Neural progenitor cell (in vitro differentiated cells): ENCODE measurements around the gene TMEM205. TPM values are rescaled to one million over a fixed set of nuclear protein-coding genes. Genes with fewer than 3 reads are reported as not detected.
"Not testable (repeated sequence)": the region's sequence is repeated elsewhere in the genome, so short reads cannot be mapped to it uniquely, and the experiment has no call there.

Experiments
- DNase-seq: peaks from one replicate; pipeline ENCODE4 v3.0.0-alpha.2; 2016; ENCODE audit warnings: low spot score
- H2AFZ ChIP-seq: fragments of 200-600 bp; sonication (generic); replicated peaks from 2 replicates; pipeline ENCODE4 v1.6.1; 2016; ENCODE audit warnings: antibody characterized with exemption
- H3F3A ChIP-seq: fragments of 200-600 bp; sonication (generic); 2 replicates; pipeline ENCODE4 v1.6.1; 2016; ENCODE audit warnings: antibody characterized with exemption, low read depth
- H3K27ac ChIP-seq: fragments of 200-600 bp; sonication (generic); 2 replicates; pipeline ENCODE4 v1.5.1; 2016; ENCODE audit warnings: mild to moderate bottlenecking
- H3K27me3 ChIP-seq: fragments of 200-600 bp; sonication (generic); 2 replicates; pipeline ENCODE4 v1.6.1; 2016; ENCODE audit warnings: mild to moderate bottlenecking, moderate library complexity
- H3K36me3 ChIP-seq: fragments of 200-600 bp; sonication (generic); 2 replicates; pipeline ENCODE4 v1.5.1; 2016
- H3K4me1 ChIP-seq: fragments of 200-600 bp; sonication (generic); 2 replicates; pipeline ENCODE4 v1.6.1; 2016; ENCODE audit warnings: mixed run types
- H3K4me2 ChIP-seq: fragments of 200-600 bp; sonication (generic); 2 replicates; pipeline ENCODE4 v1.6.1; 2016
- H3K4me3 ChIP-seq: fragments of 200-600 bp; sonication (generic); 2 replicates; pipeline ENCODE4 v1.5.1; 2016
- H3K79me2 ChIP-seq: fragments of 200-600 bp; sonication (generic); 2 replicates; pipeline ENCODE4 v1.6.1; 2016; ENCODE audit warnings: low read depth
- H3K9ac ChIP-seq: fragments of 200-600 bp; sonication (generic); 2 replicates; pipeline ENCODE4 v1.6.1; 2016
- H3K9me3 ChIP-seq: fragments of 200-600 bp; sonication (generic); 2 replicates; pipeline ENCODE4 v1.5.1; 2016; ENCODE audit warnings: low read depth
- H4K20me1 ChIP-seq: fragments of 200-600 bp; sonication (generic); 2 replicates; pipeline ENCODE4 v1.6.1; 2016; ENCODE audit warnings: low read depth
- H3K27ac Mint-ChIP-seq: 3 replicates; pipeline ENCODE4 v1.8.0; 2021; ENCODE audit warnings: mixed read lengths
- H3K27me3 Mint-ChIP-seq: 2 replicates; pipeline ENCODE4 v1.8.0; 2022; ENCODE audit warnings: low read depth, mild to moderate bottlenecking, inconsistent platforms, moderate library complexity, mixed read lengths; ENCODE audit not compliant: insufficient read depth
- H3K36me3 Mint-ChIP-seq: 3 replicates; pipeline ENCODE4 v1.8.0; 2021; ENCODE audit warnings: mixed read lengths
- H3K4me1 Mint-ChIP-seq: 3 replicates; pipeline ENCODE4 v1.8.0; 2021; ENCODE audit warnings: mixed read lengths
- H3K4me3 Mint-ChIP-seq: 3 replicates; pipeline ENCODE4 v1.8.0; 2021; ENCODE audit warnings: mild to moderate bottlenecking, moderate library complexity, mixed read lengths
- H3K9me3 Mint-ChIP-seq: 3 replicates; pipeline ENCODE4 v1.8.0; 2020; ENCODE audit warnings: mixed read lengths
- EZH2 ChIP-seq: fragments of 200-600 bp; sonication (generic); IDR thresholded peaks from 2 replicates; pipeline ENCODE4 v1.6.1; 2017; ENCODE audit warnings: antibody characterized with exemption, mild to moderate bottlenecking, moderate library complexity
- EZH2phosphoT487 ChIP-seq: fragments of 200-600 bp; sonication (generic); IDR thresholded peaks from 2 replicates; pipeline ENCODE4 v1.6.1; 2017; ENCODE audit warnings: antibody characterized with exemption
- total RNA-seq: library from RNA; depleted of rRNA; stranded (reverse); fragments of >200 nt; gene quantifications from 2 replicates; pipeline ENCODE4 v1.2.3, GENCODE V29; 2015; ENCODE audit warnings: low replicate concordance
- TF ChIP-seq, protein P1 (sequence below): fragments of 200-600 bp; sonication (generic); IDR thresholded peaks from 2 replicates; pipeline ENCODE4 v1.5.1; 2017; ENCODE audit warnings: antibody characterized with exemption, mild to moderate bottlenecking

The TMEM205 gene
- total RNA-seq, 1 donor from 2014 or later, result 57.0 TPM

DNA sequence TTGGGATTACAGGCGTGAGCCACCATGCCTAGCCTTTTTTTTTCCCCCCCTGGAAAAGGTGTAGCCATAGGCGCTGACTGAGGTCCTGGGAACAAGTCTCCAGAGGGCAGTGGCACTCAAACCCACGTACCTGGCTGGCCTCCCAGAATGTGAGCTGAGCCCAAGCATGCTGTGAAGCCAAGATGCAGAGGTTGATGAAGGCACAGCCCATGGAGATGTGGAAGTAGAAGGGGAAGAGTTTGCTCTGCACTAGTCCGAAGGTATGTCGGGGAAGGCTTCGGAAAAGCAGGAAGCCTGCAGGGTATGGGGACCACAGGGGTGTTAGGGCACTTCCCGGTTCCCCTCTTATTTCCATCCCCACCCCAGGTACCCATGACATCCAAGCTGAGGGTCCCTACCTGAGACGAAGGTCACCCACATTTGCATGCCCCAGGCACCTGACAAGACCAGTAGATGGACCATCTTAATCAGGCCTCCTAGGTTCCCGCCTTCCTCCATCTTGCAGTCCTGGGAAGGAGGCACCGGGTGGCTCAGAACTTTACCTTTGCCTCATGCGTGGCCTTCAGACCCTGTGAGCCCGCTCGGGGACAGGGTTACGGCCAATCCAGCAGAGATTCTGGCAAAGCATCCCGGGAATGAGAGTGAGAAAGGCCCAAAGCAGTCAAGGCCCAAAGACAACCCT, 805 bp downstream of the TMEM205 start:
- DNase-seq, result no peak
- Histone ChIP-seq H3F3A (peaks cover 5% of the 10 kb centered on the region), H4K20me1 (no peaks in the 10 kb centered on the region), H3K27me3 (no peaks in the 10 kb centered on the region), H2AFZ (no peak overlapping the region), H3K9ac (no peak overlapping the region), H3K27ac (no peak overlapping the region), H3K4me3 (peak overlapping the region; percentile 82), H3K4me1 (no peaks in the 10 kb centered on the region), H3K4me2 (peak overlapping the region; percentile 76), H3K36me3 (no peaks in the 10 kb centered on the region), H3K9me3 (no peaks in the 10 kb centered on the region), H3K79me2 (no peaks in the 10 kb centered on the region)
- peaks cover 7% of the 10 kb centered on the region for H3K9me3 Mint-ChIP-seq
- H3K27ac Mint-ChIP-seq, result peak overlapping the region; percentile 24
- TF ChIP-seq EZH2, result no peak
- peaks cover 22% of the 10 kb centered on the region for H3K4me1 Mint-ChIP-seq
- peak overlapping the region; percentile 90 for H3K4me3 Mint-ChIP-seq
- H3K27me3 Mint-ChIP-seq, result peaks cover 3% of the 10 kb centered on the region
- no peaks in the 10 kb centered on the region for H3K36me3 Mint-ChIP-seq

DNA sequence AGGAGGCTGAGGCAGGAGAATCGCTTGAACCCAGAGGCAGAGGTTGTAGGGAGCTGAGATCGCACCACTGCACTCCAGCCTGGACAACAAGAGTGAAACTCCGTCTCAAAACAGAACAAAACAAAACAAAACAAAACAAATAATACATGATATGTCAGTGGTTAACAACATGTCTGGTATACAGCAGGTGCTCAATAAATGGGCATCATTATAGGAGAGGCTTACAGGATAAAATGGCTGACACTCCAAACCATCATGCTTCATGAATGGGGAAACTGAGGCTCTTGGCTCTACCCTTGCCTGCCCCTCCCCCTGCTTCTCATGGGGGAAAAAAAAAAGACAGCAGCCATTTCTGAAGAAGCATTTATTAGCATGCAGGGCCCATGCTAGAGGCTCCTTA, 3.6 kb downstream of the TMEM205 start:
- Mint-ChIP-seq H3K27me3 (peaks cover 6% of the 10 kb centered on the region), H3K36me3 (no peaks in the 10 kb centered on the region), H3K4me3 (no peak overlapping the region), H3K27ac (no peak overlapping the region), H3K4me1 (peaks cover 35% of the 10 kb centered on the region), H3K9me3 (no peaks in the 10 kb centered on the region)
- Histone ChIP-seq H3K9ac (no peak overlapping the region), H3K36me3 (no peaks in the 10 kb centered on the region), H2AFZ (no peak overlapping the region), H3K4me2 (no peak overlapping the region), H3K27me3 (peaks cover 14% of the 10 kb centered on the region), H4K20me1 (no peaks in the 10 kb centered on the region), H3K27ac (no peak overlapping the region), H3K4me1 (no peaks in the 10 kb centered on the region), H3K79me2 (no peaks in the 10 kb centered on the region), H3K9me3 (no peaks in the 10 kb centered on the region), H3F3A (peaks cover 5% of the 10 kb centered on the region), H3K4me3 (no peak overlapping the region)
- no peak for TF ChIP-seq EZH2
- TF ChIP-seq, protein P1, sequence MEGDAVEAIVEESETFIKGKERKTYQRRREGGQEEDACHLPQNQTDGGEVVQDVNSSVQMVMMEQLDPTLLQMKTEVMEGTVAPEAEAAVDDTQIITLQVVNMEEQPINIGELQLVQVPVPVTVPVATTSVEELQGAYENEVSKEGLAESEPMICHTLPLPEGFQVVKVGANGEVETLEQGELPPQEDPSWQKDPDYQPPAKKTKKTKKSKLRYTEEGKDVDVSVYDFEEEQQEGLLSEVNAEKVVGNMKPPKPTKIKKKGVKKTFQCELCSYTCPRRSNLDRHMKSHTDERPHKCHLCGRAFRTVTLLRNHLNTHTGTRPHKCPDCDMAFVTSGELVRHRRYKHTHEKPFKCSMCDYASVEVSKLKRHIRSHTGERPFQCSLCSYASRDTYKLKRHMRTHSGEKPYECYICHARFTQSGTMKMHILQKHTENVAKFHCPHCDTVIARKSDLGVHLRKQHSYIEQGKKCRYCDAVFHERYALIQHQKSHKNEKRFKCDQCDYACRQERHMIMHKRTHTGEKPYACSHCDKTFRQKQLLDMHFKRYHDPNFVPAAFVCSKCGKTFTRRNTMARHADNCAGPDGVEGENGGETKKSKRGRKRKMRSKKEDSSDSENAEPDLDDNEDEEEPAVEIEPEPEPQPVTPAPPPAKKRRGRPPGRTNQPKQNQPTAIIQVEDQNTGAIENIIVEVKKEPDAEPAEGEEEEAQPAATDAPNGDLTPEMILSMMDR, result no peak
- TF ChIP-seq EZH2phosphoT487, result no peak
- DNase-seq, result no peak

DNA sequence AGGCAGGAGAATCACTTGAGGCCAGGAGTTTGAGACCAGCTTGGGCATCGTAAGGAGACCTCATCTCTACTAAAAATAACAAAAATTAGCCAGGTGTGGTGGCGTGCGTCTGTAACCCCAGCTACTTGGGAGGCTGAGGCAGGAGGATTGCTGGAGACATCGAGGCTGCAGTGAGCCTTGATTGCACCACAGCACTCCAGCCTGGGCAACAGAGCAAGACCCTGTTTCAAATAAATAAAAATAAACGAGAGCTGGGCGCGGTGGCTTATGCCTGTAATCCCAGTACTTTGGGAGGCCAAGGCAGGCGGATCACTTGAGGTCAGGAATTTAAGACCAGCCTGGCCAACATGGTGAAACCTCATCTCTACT, 6.0 kb downstream of the TMEM205 start:
- Histone ChIP-seq H3K4me2 (peak overlapping the region; percentile 88), H3K27me3 (peaks cover 14% of the 10 kb centered on the region)
- H3K27ac ChIP-seq, H3K36me3 Mint-ChIP-seq, H3K9ac ChIP-seq, H3K4me1 ChIP-seq, H3K36me3 ChIP-seq, H4K20me1 ChIP-seq, H3K27ac Mint-ChIP-seq, DNase-seq, H3K9me3 ChIP-seq, H3K4me3 ChIP-seq, H2AFZ ChIP-seq, H3K9me3 Mint-ChIP-seq, H3F3A ChIP-seq, H3K27me3 Mint-ChIP-seq, H3K79me2 ChIP-seq: not testable (repeated sequence)
- peaks cover 17% of the 10 kb centered on the region for H3K4me1 Mint-ChIP-seq
- H3K4me3 Mint-ChIP-seq, result peak overlapping the region; percentile 87

DNA sequence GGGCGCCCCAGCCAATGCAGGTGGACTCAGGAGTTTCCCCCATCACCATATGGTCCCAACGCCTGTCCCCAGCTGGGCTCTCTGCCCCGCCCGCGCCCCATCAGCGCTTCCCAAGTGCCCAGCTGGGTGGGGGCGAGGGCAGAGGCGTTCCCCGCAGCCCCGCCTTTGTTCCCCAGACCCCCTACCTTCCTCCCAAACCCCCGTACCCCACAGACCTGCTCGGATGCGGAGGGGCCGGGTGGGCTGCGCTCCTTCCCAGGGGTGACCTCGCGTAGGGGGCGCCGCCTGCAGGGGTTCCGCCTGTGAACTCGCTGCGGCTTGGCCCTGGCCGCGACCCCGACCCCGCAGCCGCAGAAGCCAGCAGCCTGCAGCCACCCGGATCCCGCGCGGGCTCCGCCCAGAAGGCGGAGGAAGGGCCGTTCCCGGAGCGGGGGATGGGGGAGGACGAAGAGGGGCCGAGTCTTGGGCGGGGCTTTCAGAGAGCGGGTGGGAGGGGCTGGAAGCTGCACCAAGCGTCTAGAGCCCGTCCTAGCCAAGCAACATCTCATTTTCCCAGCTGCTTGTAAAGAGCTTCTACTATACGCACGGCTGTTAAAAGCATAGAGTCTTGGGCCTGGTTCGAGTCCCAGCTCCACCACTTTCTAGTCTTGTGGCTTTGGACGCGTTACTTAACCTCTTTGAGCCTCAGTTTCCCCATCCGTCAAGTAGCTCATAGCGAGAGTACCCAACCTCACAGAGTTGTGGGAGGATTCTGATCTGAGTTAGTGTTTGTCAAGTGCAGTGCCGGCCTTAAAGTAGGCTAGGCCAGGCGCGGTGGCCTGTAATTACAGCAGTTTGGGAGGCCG, 6.6 kb downstream of the TMEM205 start, which contains the start of gene RAB3D:
RAB3D (minus strand) TSS at position 404 of the 845 bp plus-strand sequence. CDS start 2,258 bp downstream, outside the sequence.
- TF ChIP-seq, protein P1, result no peak
- TF ChIP-seq EZH2 (no peak), EZH2phosphoT487 (no peak)
- no peaks in the 10 kb centered on the region for H3F3A ChIP-seq
- no peaks in the 10 kb centered on the region for H3K36me3 ChIP-seq
- no peak within 1 kb of the TSS for H3K27ac ChIP-seq
- H4K20me1 ChIP-seq, result no peaks in the 10 kb centered on the region
- peak within 1 kb of the TSS; percentile 83 for H2AFZ ChIP-seq
- no peaks in the 10 kb centered on the region for H3K79me2 ChIP-seq
- DNase-seq, result peak; percentile 96
- peaks cover 14% of the 10 kb centered on the region for H3K27me3 ChIP-seq
- H3K4me2 ChIP-seq, result peak within 1 kb of the TSS; percentile 88
- Mint-ChIP-seq H3K9me3 (no peaks in the 10 kb centered on the region), H3K4me1 (peaks cover 15% of the 10 kb centered on the region), H3K36me3 (peaks cover 10% of the 10 kb centered on the region), H3K4me3 (peak within 1 kb of the TSS; percentile 87), H3K27me3 (peaks cover 6% of the 10 kb centered on the region), H3K27ac (no peak within 1 kb of the TSS)
- H3K4me1 ChIP-seq, result no peaks in the 10 kb centered on the region
- H3K9me3 ChIP-seq, result no peaks in the 10 kb centered on the region
- H3K9ac ChIP-seq, result no peak within 1 kb of the TSS
- H3K4me3 ChIP-seq, result peak within 1 kb of the TSS; percentile 70
